AG10803 (cell line): ENCODE results near the gene SPPL2C.

Source experiments
- DNase-seq: peaks from one replicate; pipeline ENCODE4 v3.0.0; 2010; ENCODE audit warnings: low read depth
- H3K4me3 ChIP-seq: 2 replicates; pipeline ENCODE4 v1.5.1; 2011; ENCODE audit warnings: mild to moderate bottlenecking, low read length, control low read depth
- CTCF ChIP-seq: conservative IDR thresholded peaks from 2 replicates; pipeline ENCODE4 v1.5.1; 2011; ENCODE audit warnings: mild to moderate bottlenecking, low read length, control low read depth, inconsistent platforms

SPPL2C gene

GRCh38 chr17:45844695-45845375, at the start of gene SPPL2C:
Gene SPPL2C (plus strand): TSS chr17:45844881. CDS start chr17:45844907, 26 bp downstream.
- H3K4me3 ChIP-seq, result no peak within 1 kb of the TSS
- no peak for TF ChIP-seq CTCF
- DNase-seq, result no peak

- H3K4me3 ChIP-seq, result no peak overlapping the region
- no peak for TF ChIP-seq CTCF
Measured at GRCh38 chr17:45800816-45801215, 43.9 kb upstream of the SPPL2C start.

GRCh38 chr17:45801421-45801820, 43.3 kb upstream of the SPPL2C start:
- no peak for TF ChIP-seq CTCF

More at GRCh38 chr17:45800816-45801215, 43.9 kb upstream of the SPPL2C start:
- DNase-seq, result no peak

GRCh38 chr17:45808845-45809244, 35.8 kb upstream of the SPPL2C start:
- DNase-seq, result no peak
- no peak for TF ChIP-seq CTCF
- H3K4me3 ChIP-seq, result no peak overlapping the region

More at GRCh38 chr17:45801421-45801820, 43.3 kb upstream of the SPPL2C start:
- H3K4me3 ChIP-seq, result no peak overlapping the region
- no peak for DNase-seq

- no peak overlapping the region for H3K4me3 ChIP-seq
- TF ChIP-seq CTCF, result no peak
- DNase-seq, result no peak
Measured at GRCh38 chr17:45809499-45809898, 35.2 kb upstream of the SPPL2C start.

GRCh38 chr17:45812102-45812501, 32.6 kb upstream of the SPPL2C start:
- DNase-seq, result peak; percentile 9
- TF ChIP-seq CTCF, result no peak
- H3K4me3 ChIP-seq, result no peak overlapping the region

GRCh38 chr17:45813048-45813725, 31.5 kb upstream of the SPPL2C start:
- TF ChIP-seq CTCF, result no peak
- H3K4me3 ChIP-seq, result no peak overlapping the region
- DNase-seq, result no peak
